Spleen (tissue), 11 donors: ENCODE measurements around the gene RTN4R. TPM values are rescaled to one million over a fixed set of nuclear protein-coding genes. Genes with fewer than 3 reads are reported as not detected.

Experiments used
- DNase-seq: peaks from one replicate; pipeline ENCODE4 v3.0.0-alpha.2; 2020
- H3K27ac ChIP-seq, 8 donors: fragments of 200-600 bp; sonication (generic) in 7 of 8; 1 replicate in 4 of 8; 2 replicates in 4 of 8; pipeline versions ENCODE4 v1.5.0 to v1.8.0; 2016 to 2021; ENCODE audit warnings: inconsistent platforms in 4 of 8, mild to moderate bottlenecking in 4 of 8, moderate library complexity in 1 of 8
- H3K27me3 ChIP-seq, 7 donors: fragments of 200-600 bp; sonication (generic) in 6 of 7; replicated peaks in 1 of 7; 1 replicate in 4 of 7; 2 replicates in 3 of 7; pipeline versions ENCODE4 v1.5.0 to v1.8.0; 2016 to 2021; ENCODE audit warnings: inconsistent platforms in 3 of 7, mild to moderate bottlenecking in 1 of 7
- H3K36me3 ChIP-seq, 6 donors: fragments of 200-600 bp; sonication (generic) in 5 of 6; 1 replicate in 4 of 6; 2 replicates in 2 of 6; pipeline versions ENCODE4 v1.5.0 to v1.8.0; 2016 to 2021; ENCODE audit warnings: inconsistent platforms in 2 of 6
- H3K4me1 ChIP-seq, 6 donors: fragments of 200-600 bp; sonication (generic) in 5 of 6; 1 replicate in 3 of 6; 2 replicates in 3 of 6; pipeline versions ENCODE4 v1.5.0 to v1.8.0; 2016 to 2021; ENCODE audit warnings: inconsistent platforms in 3 of 6
- H3K4me3 ChIP-seq, 8 donors: fragments of 200-600 bp; sonication (generic) in 7 of 8; 1 replicate in 4 of 8; 2 replicates in 4 of 8; pipeline versions ENCODE4 v1.5.0 to v1.8.0; 2016 to 2021; ENCODE audit warnings: inconsistent platforms in 4 of 8, mild to moderate bottlenecking in 4 of 8, moderate library complexity in 2 of 8
- H3K9me3 ChIP-seq, 8 donors: fragments of 200-600 bp; sonication (generic) in 7 of 8; 1 replicate in 4 of 8; 2 replicates in 4 of 8; pipeline versions ENCODE4 v1.5.0 to v1.8.0; 2016 to 2021; ENCODE audit warnings: inconsistent platforms in 4 of 8
- POLR2A ChIP-seq, 3 donors: fragments of 450-650 bp; IDR thresholded peaks; one replicate each; pipeline ENCODE4 v1.5.1; 2017; ENCODE audit warnings: antibody characterized with exemption in 3 of 3, mild to moderate bottlenecking in 1 of 3
- POLR2AphosphoS5 ChIP-seq, 3 donors: sonication (generic); formaldehyde crosslinking; IDR thresholded peaks; one replicate each; pipeline ENCODE4 v1.5.1; 2017; ENCODE audit warnings: antibody characterized with exemption in 3 of 3
- WGBS, 5 donors: extraction: QIAGEN DNeasy Blood & Tissue Kit in 3 of 5; methylation state at CpG; one replicate each; pipeline versions ENCODE4 v1.1.5 to v1.1.7; 2013 to 2018; 5-methylcytosine and 5-hydroxymethylcytosine counted together
- intact Hi-C: fragments of 100-400 bp; cut with DNase I; formaldehyde crosslinking; loops from one replicate; pipeline ENCODE4 v1.15.0; 2023; ENCODE audit warnings: low total_unique reads
- polyA plus RNA-seq, 3 donors: library from polyadenylated mRNA; stranded (reverse); fragments of 200-250 nt; gene quantifications; one replicate each; pipeline ENCODE4 v1.2.1, GENCODE V29; 2013
- total RNA-seq, 7 donors: library from RNA; depleted of rRNA in 3 of 7; stranded (reverse); fragments of >200 nt in 3 of 7; fragmentation: NEBNext Ultra II Directional in 4 of 7; extraction: Animal tissue kit (Norgen Biotek cat#: 25700) in 4 of 7; gene quantifications; one replicate each; pipeline versions ENCODE4 v1.1.0 to v1.2.1, GENCODE V29; 2016 to 2021
- TF ChIP-seq, protein P1 (sequence below), 11 experiments: fragments of 200-600 bp in 7 of 11; fragments of 450-650 bp in 4 of 11; sonication (generic) in 4 of 11; IDR thresholded peaks in 8 of 11; conservative IDR thresholded peaks in 3 of 11; 1 replicate in 7 of 11; 2 replicates in 4 of 11; pipeline versions ENCODE4 v1.4.0 to v1.8.0; 2016 to 2021; ENCODE audit warnings: antibody characterized with exemption in 11 of 11, inconsistent platforms in 4 of 11, mild to moderate bottlenecking in 1 of 11
- donor health status: healthy with polysubstance abuse.
- donor health status: DM: no; HTN: no; CAD: no; lungs with moderate emphysema.
- donor health status: DM: no; HTN: no; CAD: no.
- donor health status: Bipolar disorder and iron deficiency.
- donor health status: healthy.
- donor health status: DM: no; HTN: no; CAD: no.
- donor health status: DM: yes; HTN: yes; CAD: no.

RTN4R gene
- total and polyA plus RNA-seq, 10 donors = 1.5 to 11.8 (median 6.1) TPM

DNA sequence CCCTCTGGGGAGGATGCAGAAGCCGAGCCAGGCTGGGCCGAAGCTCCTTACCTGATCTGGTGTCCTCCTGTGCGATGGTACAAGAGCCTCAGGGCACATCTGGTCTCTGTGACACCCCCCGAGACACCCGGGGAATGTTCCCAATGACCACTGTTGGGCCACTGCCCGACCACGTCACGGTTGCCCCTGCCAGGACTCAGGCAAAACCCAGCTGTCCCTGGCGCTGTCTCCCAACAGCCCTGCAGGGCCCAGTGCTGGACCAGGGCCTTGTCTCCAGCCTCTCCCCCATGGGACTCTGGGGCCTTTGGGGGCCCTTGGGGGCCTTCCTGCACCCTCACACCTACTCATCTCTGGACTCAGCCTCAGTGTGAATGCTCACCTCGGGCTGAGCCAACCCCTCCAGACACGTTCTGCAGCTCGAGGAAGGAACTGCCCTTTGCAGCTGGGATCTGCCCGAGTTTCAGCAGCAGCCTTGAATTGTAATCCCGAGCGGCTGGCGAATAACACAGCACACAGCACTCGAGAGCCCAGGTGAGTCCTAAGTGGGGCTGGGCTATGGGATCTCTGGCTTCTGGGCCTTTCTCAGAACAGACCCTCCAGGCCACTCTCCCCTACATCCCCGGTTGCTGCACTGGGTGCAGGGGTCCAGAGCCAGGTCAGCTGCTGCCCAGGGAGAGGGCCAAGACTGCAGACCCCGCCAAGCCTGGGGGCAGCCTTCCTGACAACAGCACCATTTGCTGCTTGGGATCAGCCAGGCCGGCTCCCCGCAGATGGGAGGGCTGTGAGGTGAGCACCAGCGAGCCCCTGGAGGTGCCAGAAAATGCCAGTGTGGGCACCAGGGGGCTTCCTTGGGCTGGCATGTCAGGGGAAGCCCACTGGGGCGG lies 39.8 kb downstream of the RTN4R start:
- Histone ChIP-seq H3K36me3 (no peaks in the 10 kb centered on the region), H3K9me3 (no peaks in the 10 kb centered on the region), H3K27me3 (no peaks in the 10 kb centered on the region), H3K27ac (no peak overlapping the region), H3K4me3 (no peak overlapping the region), H3K4me1 (peaks cover 0 to 33% (median 9%) of the 10 kb centered on the region in 6 donors)
- intact Hi-C loops = no loop called here
- no peak for DNase-seq
- 77 to 86% (median 81%) methylated on average over 4 to 23 of the region's 23 CpGs for WGBS, 5 donors
- TF ChIP-seq POLR2AphosphoS5 (IDR thresholded peaks at IDR 0.05) (peak in 1 of 3 donors; percentile 25), POLR2A (IDR thresholded peaks at IDR 0.05) (no peak)
- TF ChIP-seq, protein P1, sequence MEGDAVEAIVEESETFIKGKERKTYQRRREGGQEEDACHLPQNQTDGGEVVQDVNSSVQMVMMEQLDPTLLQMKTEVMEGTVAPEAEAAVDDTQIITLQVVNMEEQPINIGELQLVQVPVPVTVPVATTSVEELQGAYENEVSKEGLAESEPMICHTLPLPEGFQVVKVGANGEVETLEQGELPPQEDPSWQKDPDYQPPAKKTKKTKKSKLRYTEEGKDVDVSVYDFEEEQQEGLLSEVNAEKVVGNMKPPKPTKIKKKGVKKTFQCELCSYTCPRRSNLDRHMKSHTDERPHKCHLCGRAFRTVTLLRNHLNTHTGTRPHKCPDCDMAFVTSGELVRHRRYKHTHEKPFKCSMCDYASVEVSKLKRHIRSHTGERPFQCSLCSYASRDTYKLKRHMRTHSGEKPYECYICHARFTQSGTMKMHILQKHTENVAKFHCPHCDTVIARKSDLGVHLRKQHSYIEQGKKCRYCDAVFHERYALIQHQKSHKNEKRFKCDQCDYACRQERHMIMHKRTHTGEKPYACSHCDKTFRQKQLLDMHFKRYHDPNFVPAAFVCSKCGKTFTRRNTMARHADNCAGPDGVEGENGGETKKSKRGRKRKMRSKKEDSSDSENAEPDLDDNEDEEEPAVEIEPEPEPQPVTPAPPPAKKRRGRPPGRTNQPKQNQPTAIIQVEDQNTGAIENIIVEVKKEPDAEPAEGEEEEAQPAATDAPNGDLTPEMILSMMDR (IDR thresholded peaks at IDR 0.05 in 8 of 11, conservative IDR thresholded peaks at IDR 0.05 in 3 of 11) = no peak

DNA sequence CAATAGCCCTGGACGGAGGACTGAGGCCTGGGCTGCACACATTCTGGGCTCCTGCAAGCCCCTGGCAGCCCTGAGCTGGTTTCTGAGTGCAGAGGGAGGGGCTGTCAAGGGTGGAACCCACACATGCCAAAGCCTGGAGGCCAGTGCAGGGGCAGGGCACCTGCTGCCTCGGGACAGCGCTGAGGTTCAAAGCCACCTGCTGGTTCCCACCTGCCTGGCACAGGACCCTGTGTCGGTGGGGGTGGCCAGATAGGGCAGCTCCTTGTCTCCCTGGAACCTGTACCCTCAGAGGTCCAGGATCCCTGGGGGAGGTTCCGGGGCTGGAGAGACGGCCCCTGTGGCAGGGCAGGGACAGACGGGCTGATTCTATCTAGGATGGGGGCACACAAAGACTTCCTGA lies 40.8 kb downstream of the RTN4R start:
- peaks cover 0 to 33% (median 9%) of the 10 kb centered on the region in 6 donors for H3K4me1 ChIP-seq
- no peak overlapping the region for H3K4me3 ChIP-seq
- H3K9me3 ChIP-seq = no peaks in the 10 kb centered on the region
- DNase-seq = no peak
- whole genome bisulfite sequencing, 5 donors = 70 to 90% (median 80%) methylated on average over 1 to 7 of the region's 7 CpGs
- no peaks in the 10 kb centered on the region for H3K27me3 ChIP-seq
- TF ChIP-seq, protein P1 (IDR thresholded peaks at IDR 0.05 in 8 of 11, conservative IDR thresholded peaks at IDR 0.05 in 3 of 11) = no peak
- no peak for TF ChIP-seq POLR2AphosphoS5 (IDR thresholded peaks at IDR 0.05)
- intact Hi-C loops = no loop called here
- peak overlapping the region in 2 of 8 donors; percentile 4 to 11 for H3K27ac ChIP-seq
- H3K36me3 ChIP-seq = no peaks in the 10 kb centered on the region

DNA sequence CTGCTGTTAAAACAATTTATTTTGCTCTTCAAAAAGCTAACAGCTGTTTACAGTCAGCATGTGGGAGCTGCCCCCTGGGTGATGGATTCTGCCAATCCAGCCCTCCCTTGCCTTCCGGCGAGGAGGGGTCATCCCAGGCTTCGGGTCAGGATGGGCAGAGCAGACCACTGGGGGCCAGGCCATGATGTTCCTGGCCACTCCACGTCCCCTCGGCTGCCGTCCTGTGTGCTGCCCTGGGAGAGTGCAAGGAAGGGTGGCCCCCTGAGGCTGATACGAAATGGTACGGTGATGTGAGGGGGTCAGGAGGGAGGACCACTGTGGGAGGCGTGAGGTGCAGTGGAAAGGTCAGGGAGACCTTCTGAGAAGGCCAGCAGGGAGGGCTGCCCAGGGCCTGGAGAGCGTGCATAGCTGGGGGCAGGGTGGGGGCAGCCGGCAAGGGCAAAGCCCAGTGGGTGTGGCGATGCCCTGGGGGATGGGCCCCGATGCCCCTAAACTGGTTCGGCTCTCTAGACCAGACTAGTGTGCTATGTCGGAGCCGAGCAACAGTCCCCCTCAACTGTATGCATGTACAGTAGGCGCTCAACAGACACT lies 41.3 kb downstream of the RTN4R start:
- intact Hi-C loops = no loop called here
- no peak for DNase-seq
- no peaks in the 10 kb centered on the region for H3K36me3 ChIP-seq
- H3K27ac ChIP-seq = peak overlapping the region in 3 of 8 donors; percentile 4 to 34 (median 11)
- WGBS, 5 donors = 72 to 85% (median 80%) methylated on average over 12 to 17 of the region's 17 CpGs
- TF ChIP-seq POLR2AphosphoS5 (IDR thresholded peaks at IDR 0.05) (peak in 2 of 3 donors; percentile 71 to 77), POLR2A (IDR thresholded peaks at IDR 0.05) (no peak)
- TF ChIP-seq, protein P1 (IDR thresholded peaks at IDR 0.05 in 8 of 11, conservative IDR thresholded peaks at IDR 0.05 in 3 of 11) = no peak
- H3K4me1 ChIP-seq = peaks cover 0 to 33% (median 9%) of the 10 kb centered on the region in 6 donors
- H3K9me3 ChIP-seq = no peaks in the 10 kb centered on the region
- H3K4me3 ChIP-seq = no peak overlapping the region
- no peaks in the 10 kb centered on the region for H3K27me3 ChIP-seq
